AG04450 (cell line): ENCODE results near the gene ZNF561. TPM values are rescaled to one million over a fixed set of nuclear protein-coding genes. Genes with fewer than 3 reads are reported as not detected.

Experiments
- CTCF ChIA-PET: fragments of 300-600, 350-600 bp; formaldehyde crosslinking; extraction: SDS; loops from one replicate; lab custom pipeline; 2022; ENCODE audit warnings: antibody characterized with exemption, inconsistent platforms; lab: Charles Lee
- POLR2A ChIA-PET: fragments of 350-600 bp; formaldehyde crosslinking; extraction: SDS; loops from one replicate; lab custom pipeline; 2021; ENCODE audit warnings: antibody characterized with exemption, inconsistent platforms; lab: Yijun Ruan, JAX
- DNase-seq: peaks from one replicate; pipeline ENCODE4 v3.0.0-alpha.2; 2011; ENCODE audit warnings: low read depth, low spot score
- H3K27ac ChIP-seq: one replicate; pipeline ENCODE4 v1.5.1; 2012; ENCODE audit warnings: low read depth, low read length, control low read depth
- H3K27me3 ChIP-seq: one replicate; pipeline ENCODE4 v1.6.0; 2012; ENCODE audit warnings: low read length; ENCODE audit not compliant: control insufficient read depth, insufficient read depth
- H3K4me3 ChIP-seq: 2 replicates; pipeline ENCODE4 v1.5.1; 2011; ENCODE audit warnings: mild to moderate bottlenecking, low read depth, low read length, control low read depth
- H3K9me3 ChIP-seq: 2 replicates; pipeline ENCODE4 v1.5.1; 2012; ENCODE audit warnings: low read length; ENCODE audit not compliant: control insufficient read depth, insufficient read depth
- polyA plus RNA-seq: library from polyadenylated mRNA; depleted of rRNA; stranded (reverse); fragments of >200 nt; gene quantifications from 2 replicates; pipeline ENCODE4 v1.2.3, GENCODE V29; 2011; rRNA removed
- TF ChIP-seq, protein P1 (sequence below): IDR thresholded peaks from 2 replicates; pipeline ENCODE4 v1.5.1; 2011; ENCODE audit warnings: low read depth, low read length, control low read depth, inconsistent platforms

The ZNF561 gene
- polyA plus RNA-seq, 1 experiment = 39.3 TPM

DNA sequence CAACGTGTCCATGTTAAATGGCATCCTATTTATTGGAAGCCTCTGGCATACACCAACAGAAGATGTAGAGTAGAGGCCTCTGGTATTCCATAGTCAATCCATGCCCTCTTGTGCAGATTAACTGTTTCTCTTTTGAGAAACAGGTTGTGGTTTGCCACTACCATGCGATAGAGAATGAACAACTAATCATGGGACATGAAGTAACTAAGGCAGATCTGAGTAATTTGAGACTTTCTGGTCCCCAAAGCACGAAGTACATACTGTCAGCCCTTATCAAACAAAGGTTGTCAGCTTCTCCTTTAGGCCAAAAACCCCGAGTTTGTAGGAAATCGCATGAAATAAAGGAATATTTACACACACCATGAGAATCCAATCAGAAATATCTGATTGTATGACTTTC is 40.3 kb downstream of the ZNF561 start:
- ChIA-PET POLR2A (no interaction called here), CTCF (interaction anchor here (0.7 kb wide), 1 partner anchor 191 kb away, joined by 4 read pairs; no protein-coding TSS in a partner anchor)
- TF ChIP-seq, protein P1, sequence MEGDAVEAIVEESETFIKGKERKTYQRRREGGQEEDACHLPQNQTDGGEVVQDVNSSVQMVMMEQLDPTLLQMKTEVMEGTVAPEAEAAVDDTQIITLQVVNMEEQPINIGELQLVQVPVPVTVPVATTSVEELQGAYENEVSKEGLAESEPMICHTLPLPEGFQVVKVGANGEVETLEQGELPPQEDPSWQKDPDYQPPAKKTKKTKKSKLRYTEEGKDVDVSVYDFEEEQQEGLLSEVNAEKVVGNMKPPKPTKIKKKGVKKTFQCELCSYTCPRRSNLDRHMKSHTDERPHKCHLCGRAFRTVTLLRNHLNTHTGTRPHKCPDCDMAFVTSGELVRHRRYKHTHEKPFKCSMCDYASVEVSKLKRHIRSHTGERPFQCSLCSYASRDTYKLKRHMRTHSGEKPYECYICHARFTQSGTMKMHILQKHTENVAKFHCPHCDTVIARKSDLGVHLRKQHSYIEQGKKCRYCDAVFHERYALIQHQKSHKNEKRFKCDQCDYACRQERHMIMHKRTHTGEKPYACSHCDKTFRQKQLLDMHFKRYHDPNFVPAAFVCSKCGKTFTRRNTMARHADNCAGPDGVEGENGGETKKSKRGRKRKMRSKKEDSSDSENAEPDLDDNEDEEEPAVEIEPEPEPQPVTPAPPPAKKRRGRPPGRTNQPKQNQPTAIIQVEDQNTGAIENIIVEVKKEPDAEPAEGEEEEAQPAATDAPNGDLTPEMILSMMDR = no peak

DNA sequence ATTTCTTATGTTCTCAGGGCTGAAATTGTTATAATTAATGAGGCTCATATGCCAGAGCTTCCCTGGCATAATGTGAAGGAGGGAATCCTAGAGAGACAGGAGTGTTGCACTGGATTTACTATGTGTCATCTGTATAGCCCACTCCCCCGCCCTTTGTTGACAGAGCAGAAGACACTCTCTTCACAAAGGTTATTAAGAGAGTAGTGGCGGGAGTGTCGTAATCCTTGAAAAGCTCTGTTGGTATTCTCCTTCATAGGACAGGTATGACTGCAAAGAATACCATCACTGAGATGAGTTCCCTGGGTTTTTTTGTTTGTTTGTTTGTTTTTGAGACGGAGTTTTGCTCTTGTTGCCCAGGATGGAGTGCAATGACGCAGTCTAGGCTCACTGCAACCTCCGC is 50.8 kb downstream of the ZNF561 start:
- POLR2A ChIA-PET = no interaction called here
- DNase-seq = no peak
- CTCF ChIA-PET = interaction anchor here (1.3 kb wide), 1 partner anchor 18 kb away, joined by 3 read pairs; no protein-coding TSS in a partner anchor
- Histone ChIP-seq H3K27me3 (no peaks in the 10 kb centered on the region), H3K4me3 (no peak overlapping the region), H3K9me3 (peaks cover 71% of the 10 kb centered on the region), H3K27ac (no peak overlapping the region)
- TF ChIP-seq, protein P1 = no peak

More for the DNA sequence above, 40.3 kb downstream of the ZNF561 start:
- Histone ChIP-seq H3K27ac (no peak overlapping the region), H3K9me3 (peaks cover 39% of the 10 kb centered on the region), H3K4me3 (no peak overlapping the region), H3K27me3 (no peaks in the 10 kb centered on the region)
- no peak for DNase-seq

DNA sequence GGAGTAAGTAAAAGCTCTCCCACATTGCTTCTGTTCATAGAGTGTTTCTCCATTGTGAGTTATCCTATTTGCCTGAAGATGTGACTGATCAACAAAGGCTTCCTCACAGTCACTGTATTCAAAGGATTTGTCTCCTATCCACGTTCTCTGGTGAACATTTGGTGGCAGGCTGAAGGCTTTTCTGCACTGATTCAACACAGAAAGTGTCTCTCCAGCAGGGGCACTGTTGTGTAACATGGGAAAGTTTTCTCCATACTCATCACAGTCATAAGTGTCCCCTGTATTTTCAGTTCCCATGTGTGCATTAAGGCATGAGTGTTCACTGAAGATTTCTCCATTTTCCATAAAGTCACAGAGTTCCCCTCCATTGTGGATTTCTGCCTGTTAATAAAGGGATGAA is 54.3 kb downstream of the ZNF561 start:
- Histone ChIP-seq H3K4me3 (no peak overlapping the region), H3K27ac (no peak overlapping the region), H3K9me3 (peaks cover 71% of the 10 kb centered on the region), H3K27me3 (no peaks in the 10 kb centered on the region)
- no peak for DNase-seq
- POLR2A ChIA-PET = no interaction called here
- TF ChIP-seq, protein P1 = no peak
- CTCF ChIA-PET = no interaction called here

DNA sequence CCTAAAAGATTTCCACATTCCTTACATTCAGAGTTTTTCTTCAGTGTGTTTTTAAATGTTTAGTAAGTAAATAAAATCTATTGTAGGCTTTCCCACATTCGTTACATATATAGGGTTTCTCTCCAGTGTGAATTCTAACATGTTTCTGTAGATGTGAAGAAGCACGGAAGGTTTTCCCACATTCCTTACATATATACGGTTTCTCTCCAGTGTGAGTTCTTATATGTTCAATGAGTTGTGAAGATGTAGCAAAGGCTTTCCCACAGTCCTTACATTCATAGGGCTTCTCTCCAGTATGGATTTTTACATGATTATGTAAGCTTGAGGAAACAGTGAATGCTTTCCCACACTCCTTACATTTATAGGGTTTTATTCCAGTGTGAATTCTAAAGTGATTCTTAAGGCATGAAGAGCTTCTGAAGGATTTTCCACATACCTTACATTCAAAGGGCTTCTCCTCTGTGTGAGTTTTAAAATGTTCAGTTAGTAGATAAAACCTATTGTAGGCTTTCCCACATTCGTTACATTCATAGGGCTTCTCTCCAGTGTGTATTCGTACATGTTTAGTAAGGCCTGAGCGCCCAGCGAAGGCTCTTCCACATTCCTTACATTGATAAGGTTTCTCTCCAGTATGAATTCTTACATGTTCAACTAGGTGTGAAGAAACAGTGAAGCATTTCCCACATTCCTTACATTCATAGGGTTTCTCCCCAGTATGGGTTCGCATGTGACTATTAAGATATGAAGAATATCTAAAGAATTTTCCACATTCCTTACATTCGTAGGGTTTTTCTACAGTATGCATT is 54.9 kb downstream of the ZNF561 start:
- TF ChIP-seq, protein P1 = no peak
- DNase-seq = no peak
- Histone ChIP-seq H3K4me3 (no peak overlapping the region), H3K27me3 (no peaks in the 10 kb centered on the region), H3K9me3 (peaks cover 73% of the 10 kb centered on the region), H3K27ac (no peak overlapping the region)
- ChIA-PET CTCF (no interaction called here), POLR2A (no interaction called here)

Other genes with a start within 250 kb of the ZNF561 start
- 21.3 and 29.0 TPM in 2 replicates for gene ZNF266, start 185.7 kb downstream of the ZNF561 start, polyA plus RNA-seq
- gene ZNF560, start 122.6 kb downstream of the ZNF561 start, polyA plus RNA-seq = 1.9 and 2.1 TPM in 2 replicates
- 13.2 and 15.4 TPM in 2 replicates for gene ZNF426, start 82.6 kb downstream of the ZNF561 start, polyA plus RNA-seq
- gene ZNF121, start 36.7 kb downstream of the ZNF561 start, polyA plus RNA-seq = 5.3 and 6.1 TPM in 2 replicates
- gene ZNF562, start 53.9 kb upstream of the ZNF561 start, polyA plus RNA-seq = 14.2 and 17.0 TPM in 2 replicates
- 8.3 and 9.2 TPM in 2 replicates for gene ZNF846, start 147.5 kb upstream of the ZNF561 start, polyA plus RNA-seq
- 23.6 and 28.6 TPM in 2 replicates for gene FBXL12, start 197.8 kb upstream of the ZNF561 start, polyA plus RNA-seq
- 591 and 734 TPM in 2 replicates for gene UBL5, start 206.7 kb upstream of the ZNF561 start, polyA plus RNA-seq
- 33.6 and 42.7 TPM in 2 replicates for gene PIN1, start 214.1 kb upstream of the ZNF561 start, polyA plus RNA-seq